ENCODE results near the gene PLPP4.

- TF ChIP-seq, protein P1, sequence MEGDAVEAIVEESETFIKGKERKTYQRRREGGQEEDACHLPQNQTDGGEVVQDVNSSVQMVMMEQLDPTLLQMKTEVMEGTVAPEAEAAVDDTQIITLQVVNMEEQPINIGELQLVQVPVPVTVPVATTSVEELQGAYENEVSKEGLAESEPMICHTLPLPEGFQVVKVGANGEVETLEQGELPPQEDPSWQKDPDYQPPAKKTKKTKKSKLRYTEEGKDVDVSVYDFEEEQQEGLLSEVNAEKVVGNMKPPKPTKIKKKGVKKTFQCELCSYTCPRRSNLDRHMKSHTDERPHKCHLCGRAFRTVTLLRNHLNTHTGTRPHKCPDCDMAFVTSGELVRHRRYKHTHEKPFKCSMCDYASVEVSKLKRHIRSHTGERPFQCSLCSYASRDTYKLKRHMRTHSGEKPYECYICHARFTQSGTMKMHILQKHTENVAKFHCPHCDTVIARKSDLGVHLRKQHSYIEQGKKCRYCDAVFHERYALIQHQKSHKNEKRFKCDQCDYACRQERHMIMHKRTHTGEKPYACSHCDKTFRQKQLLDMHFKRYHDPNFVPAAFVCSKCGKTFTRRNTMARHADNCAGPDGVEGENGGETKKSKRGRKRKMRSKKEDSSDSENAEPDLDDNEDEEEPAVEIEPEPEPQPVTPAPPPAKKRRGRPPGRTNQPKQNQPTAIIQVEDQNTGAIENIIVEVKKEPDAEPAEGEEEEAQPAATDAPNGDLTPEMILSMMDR (IDR thresholded peaks at IDR 0.05; ENCODE audit: low read depth, low read length) = no peak
- TF ChIP-seq POLR2A (IDR thresholded peaks at IDR 0.05; ENCODE audit: extremely low read depth, insufficient read length) (no peak), MAX (IDR thresholded peaks at IDR 0.05; ENCODE audit: low read depth, low read length) (no peak)
These were observed 61.0 kb downstream of the PLPP4 start for GRCh38 chr10:120517881-120518484.

All from NB4 (cell line).